MM.1S (cell line): ENCODE data around the gene L3MBTL4.

Experiments used
- DNase-seq: peaks from one replicate; pipeline ENCODE4 v3.0.0-alpha.2; 2015
- H2AFZ ChIP-seq: fragments of 300-600 bp; sonication (generic); 2 replicates; pipeline ENCODE4 v1.6.0; 2016; ENCODE audit warnings: antibody characterized with exemption, low read length
- H3F3A ChIP-seq: fragments of 300-600 bp; sonication (generic); 2 replicates; pipeline ENCODE4 v1.6.1; 2016; ENCODE audit warnings: mild to moderate bottlenecking, antibody characterized with exemption, low read length, moderate library complexity, mixed read lengths; ENCODE audit not compliant: insufficient read depth
- H3K27ac ChIP-seq: fragments of 300-600 bp; sonication (generic); 2 replicates; pipeline ENCODE4 v1.5.1; 2016; ENCODE audit warnings: mild to moderate bottlenecking, low read length
- H3K27me3 ChIP-seq: fragments of 300-600 bp; sonication (generic); replicated peaks from 2 replicates; pipeline ENCODE4 v1.6.0; 2016; ENCODE audit warnings: low read length; ENCODE audit not compliant: insufficient read depth
- H3K36me3 ChIP-seq: fragments of 300-600 bp; sonication (generic); replicated peaks from 2 replicates; pipeline ENCODE4 v1.6.1; 2016; ENCODE audit warnings: mild to moderate bottlenecking, low read length, mixed read lengths; ENCODE audit not compliant: insufficient read depth
- H3K4me1 ChIP-seq: fragments of 300-600 bp; sonication (generic); 2 replicates; pipeline ENCODE4 v1.6.1; 2016; ENCODE audit warnings: low read length, mixed read lengths
- H3K4me2 ChIP-seq: fragments of 300-600 bp; sonication (generic); 2 replicates; pipeline ENCODE4 v1.6.0; 2016; ENCODE audit warnings: low read depth, low read length
- H3K4me3 ChIP-seq: fragments of 300-600 bp; sonication (generic); 2 replicates; pipeline ENCODE4 v1.5.1; 2016; ENCODE audit warnings: low read length, mixed read lengths
- H3K79me2 ChIP-seq: fragments of 300-600 bp; sonication (generic); 2 replicates; pipeline ENCODE4 v1.6.1; 2016; ENCODE audit warnings: mixed run types, low read length, mixed read lengths
- H3K9ac ChIP-seq: fragments of 300-600 bp; sonication (generic); 2 replicates; pipeline ENCODE4 v1.6.1; 2016; ENCODE audit warnings: low read length, mixed read lengths
- H3K9me2 ChIP-seq: fragments of 300-600 bp; sonication (generic); replicated peaks from 2 replicates; pipeline ENCODE4 v1.6.1; 2016; ENCODE audit warnings: mild to moderate bottlenecking, low read length, mixed read lengths; ENCODE audit not compliant: insufficient read depth
- H3K9me3 ChIP-seq: fragments of 300-600 bp; sonication (generic); replicated peaks from 2 replicates; pipeline ENCODE4 v1.6.1; 2016; ENCODE audit warnings: mild to moderate bottlenecking, low read length, mixed read lengths; ENCODE audit not compliant: insufficient read depth
- H4K20me1 ChIP-seq: fragments of 300-600 bp; sonication (generic); 2 replicates; pipeline ENCODE4 v1.6.1; 2016; ENCODE audit warnings: mild to moderate bottlenecking, low read length, moderate library complexity, mixed read lengths; ENCODE audit not compliant: insufficient read depth
- EZH2 ChIP-seq: fragments of 300-600 bp; sonication (generic); optimal IDR thresholded peaks from 2 replicates; pipeline ENCODE3; 2017; ENCODE audit warnings: low read depth, mild to moderate bottlenecking, antibody characterized with exemption, low read length, mixed read lengths
- EZH2phosphoT487 ChIP-seq: fragments of 300-600 bp; sonication (generic); IDR thresholded peaks from 2 replicates; pipeline ENCODE4 v1.6.1; 2018; ENCODE audit warnings: antibody characterized with exemption, low read length
- TF ChIP-seq, protein P1 (sequence below): fragments of 300-600 bp; sonication (generic); IDR thresholded peaks from 2 replicates; pipeline ENCODE4 v1.5.1; 2016; ENCODE audit warnings: antibody characterized with exemption, low read length, mixed read lengths

The L3MBTL4 gene

DNA sequence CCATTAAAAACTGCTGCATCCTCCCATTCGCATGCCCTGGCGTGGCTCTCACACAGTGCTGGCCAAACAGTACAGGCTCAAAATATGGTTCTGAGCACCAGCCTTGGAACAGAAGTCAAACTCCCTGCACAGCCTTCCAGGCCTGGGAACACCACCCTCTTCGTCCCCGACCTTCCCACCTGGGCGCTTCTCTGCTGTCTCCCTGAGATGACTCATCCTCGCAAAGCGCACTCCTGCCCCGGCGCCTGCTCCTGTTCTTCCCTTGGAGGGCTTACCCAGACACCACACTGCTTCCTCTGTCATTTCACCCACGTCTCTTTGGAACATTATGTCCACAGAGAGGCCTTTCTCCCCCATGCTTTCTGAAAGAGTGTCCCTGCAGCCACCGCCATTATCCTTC is 172.7 kb downstream of the L3MBTL4 start:
- Histone ChIP-seq H3K4me3 (no peak overlapping the region), H3K79me2 (no peaks in the 10 kb centered on the region), H3K36me3 (no peaks in the 10 kb centered on the region), H2AFZ (no peak overlapping the region), H3F3A (peaks cover 4% of the 10 kb centered on the region; the same call in 1 of the 2 replicates), H3K27me3 (no peaks in the 10 kb centered on the region), H3K4me2 (no peak overlapping the region), H3K9me2 (no peaks in the 10 kb centered on the region), H4K20me1 (no peaks in the 10 kb centered on the region), H3K27ac (no peak overlapping the region), H3K4me1 (peaks cover 9% of the 10 kb centered on the region; the same call in 1 of the 2 replicates), H3K9ac (no peak overlapping the region), H3K9me3 (no peaks in the 10 kb centered on the region)
- TF ChIP-seq EZH2phosphoT487 (no peak), EZH2 (no peak)
- TF ChIP-seq, protein P1, sequence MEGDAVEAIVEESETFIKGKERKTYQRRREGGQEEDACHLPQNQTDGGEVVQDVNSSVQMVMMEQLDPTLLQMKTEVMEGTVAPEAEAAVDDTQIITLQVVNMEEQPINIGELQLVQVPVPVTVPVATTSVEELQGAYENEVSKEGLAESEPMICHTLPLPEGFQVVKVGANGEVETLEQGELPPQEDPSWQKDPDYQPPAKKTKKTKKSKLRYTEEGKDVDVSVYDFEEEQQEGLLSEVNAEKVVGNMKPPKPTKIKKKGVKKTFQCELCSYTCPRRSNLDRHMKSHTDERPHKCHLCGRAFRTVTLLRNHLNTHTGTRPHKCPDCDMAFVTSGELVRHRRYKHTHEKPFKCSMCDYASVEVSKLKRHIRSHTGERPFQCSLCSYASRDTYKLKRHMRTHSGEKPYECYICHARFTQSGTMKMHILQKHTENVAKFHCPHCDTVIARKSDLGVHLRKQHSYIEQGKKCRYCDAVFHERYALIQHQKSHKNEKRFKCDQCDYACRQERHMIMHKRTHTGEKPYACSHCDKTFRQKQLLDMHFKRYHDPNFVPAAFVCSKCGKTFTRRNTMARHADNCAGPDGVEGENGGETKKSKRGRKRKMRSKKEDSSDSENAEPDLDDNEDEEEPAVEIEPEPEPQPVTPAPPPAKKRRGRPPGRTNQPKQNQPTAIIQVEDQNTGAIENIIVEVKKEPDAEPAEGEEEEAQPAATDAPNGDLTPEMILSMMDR, result no peak
- no peak for DNase-seq

DNA sequence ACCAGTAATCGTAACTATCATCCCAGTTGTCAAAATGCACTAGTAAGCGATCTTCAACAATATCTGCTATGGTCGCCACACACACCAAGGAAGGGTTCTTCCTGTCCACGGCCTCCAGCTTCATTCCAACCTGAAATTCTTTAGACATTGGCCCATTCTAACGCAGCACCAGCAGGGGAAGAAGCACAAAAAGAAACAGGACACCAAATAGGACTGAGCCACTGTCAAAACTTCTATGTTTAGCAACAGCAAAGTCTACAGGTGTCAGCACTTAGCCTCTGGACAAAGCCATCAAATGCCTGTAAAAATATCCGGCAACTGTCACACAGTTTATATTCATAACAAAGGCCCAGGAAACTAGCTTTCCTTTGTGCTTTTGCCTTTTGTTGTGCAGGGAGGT is 175.0 kb downstream of the L3MBTL4 start:
- peaks cover 4% of the 10 kb centered on the region; the same call in 1 of the 2 replicates for H3F3A ChIP-seq
- no peak overlapping the region for H3K4me3 ChIP-seq
- no peaks in the 10 kb centered on the region for H3K27me3 ChIP-seq
- no peaks in the 10 kb centered on the region for H3K9me3 ChIP-seq
- no peak overlapping the region for H2AFZ ChIP-seq
- no peaks in the 10 kb centered on the region for H4K20me1 ChIP-seq
- TF ChIP-seq EZH2phosphoT487 (no peak), EZH2 (no peak)
- TF ChIP-seq, protein P1, result no peak
- peak overlapping the region; percentile 11; the same call in 1 of the 2 replicates for H3K4me2 ChIP-seq
- no peaks in the 10 kb centered on the region for H3K9me2 ChIP-seq
- H3K4me1 ChIP-seq, result peaks cover 9% of the 10 kb centered on the region; the same call in 1 of the 2 replicates
- H3K27ac ChIP-seq, result no peak overlapping the region
- no peaks in the 10 kb centered on the region for H3K36me3 ChIP-seq
- no peak overlapping the region for H3K9ac ChIP-seq
- no peaks in the 10 kb centered on the region for H3K79me2 ChIP-seq
- peak; percentile 37 for DNase-seq

DNA sequence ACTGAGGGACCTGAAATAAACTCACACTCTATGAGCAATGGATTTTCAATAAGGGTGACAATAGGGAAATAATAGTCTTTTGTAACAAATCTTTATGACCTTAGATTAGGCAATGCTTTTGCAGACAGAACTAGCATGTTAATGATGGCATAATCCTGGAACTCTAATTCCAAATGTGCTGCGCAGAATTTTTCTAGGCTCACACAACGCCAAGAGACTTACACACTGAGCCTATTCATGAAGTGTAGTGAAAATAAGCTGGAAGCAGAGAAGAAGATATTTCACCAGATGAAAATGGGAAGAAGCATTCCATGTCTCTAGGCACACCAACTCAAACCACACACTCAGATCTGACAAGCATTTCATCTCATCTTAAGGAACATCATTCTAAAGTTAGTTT is 178.5 kb downstream of the L3MBTL4 start:
- TF ChIP-seq, protein P1, result no peak
- TF ChIP-seq EZH2phosphoT487 (no peak), EZH2 (no peak)
- no peak for DNase-seq
- Histone ChIP-seq H3K36me3 (no peaks in the 10 kb centered on the region), H3K4me2 (no peak overlapping the region), H2AFZ (no peak overlapping the region), H3F3A (peaks cover 4% of the 10 kb centered on the region; the same call in 1 of the 2 replicates), H3K27ac (no peak overlapping the region), H3K4me3 (no peak overlapping the region), H3K9me2 (no peaks in the 10 kb centered on the region), H3K27me3 (no peaks in the 10 kb centered on the region), H3K9ac (no peak overlapping the region), H3K9me3 (no peaks in the 10 kb centered on the region), H3K4me1 (peaks cover 9% of the 10 kb centered on the region; the same call in 1 of the 2 replicates), H4K20me1 (no peaks in the 10 kb centered on the region), H3K79me2 (no peaks in the 10 kb centered on the region)
